ENCODE results near the gene ADISSP. TPM values are rescaled to one million over a fixed set of nuclear protein-coding genes. Genes with fewer than 3 reads are reported as not detected.

Gene ADISSP
- total and polyA plus RNA-seq, 2 donors (not counting 3 experiments of a cell fraction or from before 2014, with no cell fraction given): 55.0 to 67.5 TPM

DNA sequence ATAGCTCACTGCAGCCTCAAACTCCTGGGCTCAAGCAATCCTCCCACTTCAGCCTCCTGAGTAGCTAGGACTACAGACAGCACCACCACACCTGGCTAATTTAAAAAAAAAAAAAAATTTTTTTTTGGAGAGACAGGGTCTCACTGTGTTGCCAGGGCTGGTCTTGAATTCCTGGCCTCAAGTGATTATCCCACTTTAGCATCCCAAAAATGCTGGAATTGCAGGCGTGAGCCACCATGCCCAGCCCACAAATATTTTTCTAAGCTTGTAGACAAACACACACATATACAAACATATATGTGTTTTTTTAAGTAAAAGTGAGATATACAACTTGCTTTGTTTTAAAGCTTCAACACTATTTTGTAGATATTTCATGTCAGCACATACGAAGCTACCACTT lies 24.3 kb downstream of the ADISSP start:
- no peak overlapping the region for H3K9ac ChIP-seq (replicated peaks; ENCODE audit: extremely low read depth, insufficient read depth, low read length)
- no TSS peak for BruUV-seq (replicated peaks)
- no peaks in the 10 kb centered on the region for H3K27me3 ChIP-seq (ENCODE audit: control insufficient read depth in 2 of 2, insufficient read depth in 2 of 2, low read length in 2 of 2)
- peaks cover 12% of the 10 kb centered on the region for H3K4me1 ChIP-seq (ENCODE audit: control insufficient read depth, extremely low read depth, insufficient read depth, low read length)
- no peaks in the 10 kb centered on the region for H3K79me2 ChIP-seq (ENCODE audit: control insufficient read depth, insufficient read depth, low read length)
- intact Hi-C loops (cut with micrococcal nuclease): no loop called here
- no peak overlapping the region for H3K4me3 ChIP-seq (replicated peaks in 1 of 3; ENCODE audit: insufficient read depth in 1 of 3, low read depth in 1 of 3, low read length in 3 of 3)
- H3K27ac ChIP-seq (ENCODE audit: insufficient read depth, low read depth, low read length): no peak overlapping the region
- H3K4me2 ChIP-seq (ENCODE audit: insufficient read depth, low read length): no peak overlapping the region
- FAIRE-seq: no peak
- no peak for DNase-seq (ENCODE audit: low read depth, low spot score)
- H3K36me3 ChIP-seq (ENCODE audit: control insufficient read depth in 2 of 2, extremely low read depth in 1 of 2, insufficient read depth in 2 of 2, low read length in 2 of 2): no peaks in the 10 kb centered on the region
- dilution Hi-C loops (cut with MboI; ENCODE audit: extremely low pct_ligation_motif_present, low sequenced_read_pairs): no loop called here
- ChIA-PET POLR2A (interaction anchor here (0.7 kb wide), 1 partner anchor 70 kb away, joined by 3 read pairs; no protein-coding TSS in a partner anchor), CTCF (interaction anchor here (1.0 to 2.9 kb wide), 3 partner anchors 10 to 66 kb away, joined by 4 to 16 read pairs (median 7); no protein-coding TSS in a partner anchor)
- no peaks in the 10 kb centered on the region for H3K9me3 ChIP-seq (replicated peaks; ENCODE audit: control insufficient read depth, insufficient read depth, low read length)
- no peaks in the 10 kb centered on the region for H4K20me1 ChIP-seq (replicated peaks; ENCODE audit: control insufficient read depth, extremely low read depth, insufficient read depth, low read length)
- no peak for TF ChIP-seq GATA2 (IDR thresholded peaks at IDR 0.05; ENCODE audit: insufficient read depth, insufficient read length, low read depth, low read length)
- TF ChIP-seq POLR2AphosphoS5 (IDR thresholded peaks at IDR 0.05; ENCODE audit: insufficient read depth, low read depth, low read length): no peak
- TF ChIP-seq, protein P1, sequence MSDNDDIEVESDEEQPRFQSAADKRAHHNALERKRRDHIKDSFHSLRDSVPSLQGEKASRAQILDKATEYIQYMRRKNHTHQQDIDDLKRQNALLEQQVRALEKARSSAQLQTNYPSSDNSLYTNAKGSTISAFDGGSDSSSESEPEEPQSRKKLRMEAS (IDR thresholded peaks at IDR 0.05; ENCODE audit: insufficient read depth, insufficient read length): no peak
- no peak for TF ChIP-seq POLR2A (IDR thresholded peaks at IDR 0.05; ENCODE audit: low read depth, low read length)
- no peak for TF ChIP-seq FOS (IDR thresholded peaks at IDR 0.05; ENCODE audit: borderline replicate concordance, insufficient read depth, low read length)
- no peak for TF ChIP-seq EZH2 (IDR thresholded peaks at IDR 0.05; ENCODE audit: borderline replicate concordance, low read depth, low read length, severe bottlenecking)
- TF ChIP-seq, protein P2, sequence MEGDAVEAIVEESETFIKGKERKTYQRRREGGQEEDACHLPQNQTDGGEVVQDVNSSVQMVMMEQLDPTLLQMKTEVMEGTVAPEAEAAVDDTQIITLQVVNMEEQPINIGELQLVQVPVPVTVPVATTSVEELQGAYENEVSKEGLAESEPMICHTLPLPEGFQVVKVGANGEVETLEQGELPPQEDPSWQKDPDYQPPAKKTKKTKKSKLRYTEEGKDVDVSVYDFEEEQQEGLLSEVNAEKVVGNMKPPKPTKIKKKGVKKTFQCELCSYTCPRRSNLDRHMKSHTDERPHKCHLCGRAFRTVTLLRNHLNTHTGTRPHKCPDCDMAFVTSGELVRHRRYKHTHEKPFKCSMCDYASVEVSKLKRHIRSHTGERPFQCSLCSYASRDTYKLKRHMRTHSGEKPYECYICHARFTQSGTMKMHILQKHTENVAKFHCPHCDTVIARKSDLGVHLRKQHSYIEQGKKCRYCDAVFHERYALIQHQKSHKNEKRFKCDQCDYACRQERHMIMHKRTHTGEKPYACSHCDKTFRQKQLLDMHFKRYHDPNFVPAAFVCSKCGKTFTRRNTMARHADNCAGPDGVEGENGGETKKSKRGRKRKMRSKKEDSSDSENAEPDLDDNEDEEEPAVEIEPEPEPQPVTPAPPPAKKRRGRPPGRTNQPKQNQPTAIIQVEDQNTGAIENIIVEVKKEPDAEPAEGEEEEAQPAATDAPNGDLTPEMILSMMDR (IDR thresholded peaks at IDR 0.05; ENCODE audit: extremely low read depth in 1 of 2, insufficient read depth in 1 of 2, low read depth in 1 of 2, low read length in 2 of 2): no peak
- no peak for TF ChIP-seq JUN (IDR thresholded peaks at IDR 0.05; ENCODE audit: borderline replicate concordance, insufficient read depth, insufficient read length, low read depth)
- H2AFZ ChIP-seq (ENCODE audit: low read depth, low read length): no peak overlapping the region
- H3K9me1 ChIP-seq (replicated peaks; ENCODE audit: control insufficient read depth, extremely low read depth, insufficient read depth, low read length): no peaks in the 10 kb centered on the region

All from endothelial cell of umbilical vein (primary cell).